Activated CD8-positive, alpha-beta memory T cell treated with anti-CD3 and anti-CD28 coated beads, Interleukin-2, amount 50 U/mL, for 4 hours (primary cell): Measurements from ENCODE around the gene MYO3B.

Source experiments
- DNase-seq: peaks from one replicate; pipeline ENCODE4 v3.0.0-alpha.2; 2020

Gene MYO3B

GRCh38 chr2:170493426-170494097, 315.6 kb downstream of the MYO3B start:
- DNase-seq = no peak

- no peak for DNase-seq
These were observed 317.9 kb downstream of the MYO3B start for GRCh38 chr2:170495896-170496295.

- DNase-seq = no peak
These were observed 320.7 kb downstream of the MYO3B start for GRCh38 chr2:170498619-170499018.

GRCh38 chr2:170500104-170500503, 322.2 kb downstream of the MYO3B start:
- no peak for DNase-seq

- DNase-seq = no peak
These were observed 322.8 kb downstream of the MYO3B start for GRCh38 chr2:170500770-170501169.

GRCh38 chr2:170501421-170502043, 323.6 kb downstream of the MYO3B start:
- DNase-seq = no peak

GRCh38 chr2:170502361-170503130, 324.6 kb downstream of the MYO3B start:
- no peak for DNase-seq

GRCh38 chr2:170503563-170503962, 325.6 kb downstream of the MYO3B start:
- DNase-seq = no peak

- DNase-seq = no peak
These were observed 326.2 kb downstream of the MYO3B start for GRCh38 chr2:170503971-170504809.

GRCh38 chr2:170504810-170505145, 326.8 kb downstream of the MYO3B start:
- no peak for DNase-seq

- DNase-seq = no peak
These were observed 327.8 kb downstream of the MYO3B start for GRCh38 chr2:170505631-170506275.

- DNase-seq = no peak
These were observed 331.7 kb downstream of the MYO3B start for GRCh38 chr2:170509452-170510193.

- no peak for DNase-seq
These were observed 334.3 kb downstream of the MYO3B start for GRCh38 chr2:170512266-170512665.

GRCh38 chr2:170514140-170514539, 336.2 kb downstream of the MYO3B start:
- DNase-seq = no peak

GRCh38 chr2:170517538-170517937, 339.6 kb downstream of the MYO3B start:
- no peak for DNase-seq

GRCh38 chr2:170518911-170519310, 341.0 kb downstream of the MYO3B start:
- no peak for DNase-seq

GRCh38 chr2:170521299-170521698, 343.4 kb downstream of the MYO3B start:
- DNase-seq = no peak

GRCh38 chr2:170523506-170523905, 345.6 kb downstream of the MYO3B start:
- DNase-seq = no peak

- DNase-seq = no peak
These were observed 347.1 kb downstream of the MYO3B start for GRCh38 chr2:170524828-170525565.

- no peak for DNase-seq
These were observed 347.6 kb downstream of the MYO3B start for GRCh38 chr2:170525566-170525900.

GRCh38 chr2:170530284-170530745, 352.4 kb downstream of the MYO3B start:
- no peak for DNase-seq
